HepG2 (cell line): Measurements from ENCODE around the gene DIS3L2. TPM values are rescaled to one million over a fixed set of nuclear protein-coding genes. Genes with fewer than 3 reads are reported as not detected.

Experiments used
- BRCA1 ChIP-seq: sonication (generic); formaldehyde crosslinking; IDR thresholded peaks from 2 replicates; pipeline ENCODE4 v1.4.0; 2020; ENCODE audit warnings: missing genetic modification reagents
- NKX3-1 ChIP-seq: sonication (generic); formaldehyde crosslinking; IDR thresholded peaks from 2 replicates; pipeline ENCODE4 v1.5.0; 2020; ENCODE audit warnings: missing genetic modification reagents
- ZNF296 ChIP-seq: sonication (generic); formaldehyde crosslinking; conservative IDR thresholded peaks from 2 replicates; pipeline ENCODE4 v1.5.0; 2020; ENCODE audit warnings: mild to moderate bottlenecking, missing genetic modification reagents
- ZNF850 ChIP-seq: sonication (generic); formaldehyde crosslinking; conservative IDR thresholded peaks from 2 replicates; pipeline ENCODE4 v1.9.0; 2021; ENCODE audit warnings: mild to moderate bottlenecking, missing genetic modification reagents
- polyA plus RNA-seq, 8 experiments: library from polyadenylated mRNA; depleted of rRNA in 3 of 8; stranded (reverse) in 7 of 8; unstranded in 1 of 8; fragments of >200 nt; fragmentation: Illumina TruSeq in 4 of 8; extraction: Trizol in 4 of 8; gene quantifications; 2 replicates each; pipeline versions ENCODE4 v1.2.1 to v1.2.3, GENCODE V29; 2011 to 2016; ENCODE audit warnings: low read depth in 4 of 8, missing spikeins in 1 of 8, mixed read lengths in 1 of 8; ENCODE audit not compliant: insufficient read depth in 1 of 8
- total RNA-seq, 5 experiments: library from RNA; depleted of rRNA; stranded (reverse); fragments of >200 nt; fragmentation: Illumina TruSeq; extraction: Trizol; gene quantifications; 2 replicates each; pipeline ENCODE4 v1.2.3, GENCODE V29; 2016; ENCODE audit warnings: low read depth in 1 of 5
- TF ChIP-seq, protein P1 (sequence below): sonication (generic); formaldehyde crosslinking; IDR thresholded peaks from one replicate; pipeline ENCODE4 v1.5.1; 2020; ENCODE audit warnings: mild to moderate bottlenecking, missing genetic modification reagents; ENCODE audit errors: not compliant biosample characterization
- TF ChIP-seq, protein P2 (sequence below): IDR thresholded peaks from 2 replicates; pipeline ENCODE4 v1.6.1; 2016; ENCODE audit warnings: low read depth, missing genetic modification reagents, missing compliant biosample characterization

DIS3L2 gene
- total and polyA plus RNA-seq, 2 of the 13 experiments (the other 11 are each of a cell fraction or from before 2014, with no cell fraction given): 7.0 to 23.9 TPM

DNA sequence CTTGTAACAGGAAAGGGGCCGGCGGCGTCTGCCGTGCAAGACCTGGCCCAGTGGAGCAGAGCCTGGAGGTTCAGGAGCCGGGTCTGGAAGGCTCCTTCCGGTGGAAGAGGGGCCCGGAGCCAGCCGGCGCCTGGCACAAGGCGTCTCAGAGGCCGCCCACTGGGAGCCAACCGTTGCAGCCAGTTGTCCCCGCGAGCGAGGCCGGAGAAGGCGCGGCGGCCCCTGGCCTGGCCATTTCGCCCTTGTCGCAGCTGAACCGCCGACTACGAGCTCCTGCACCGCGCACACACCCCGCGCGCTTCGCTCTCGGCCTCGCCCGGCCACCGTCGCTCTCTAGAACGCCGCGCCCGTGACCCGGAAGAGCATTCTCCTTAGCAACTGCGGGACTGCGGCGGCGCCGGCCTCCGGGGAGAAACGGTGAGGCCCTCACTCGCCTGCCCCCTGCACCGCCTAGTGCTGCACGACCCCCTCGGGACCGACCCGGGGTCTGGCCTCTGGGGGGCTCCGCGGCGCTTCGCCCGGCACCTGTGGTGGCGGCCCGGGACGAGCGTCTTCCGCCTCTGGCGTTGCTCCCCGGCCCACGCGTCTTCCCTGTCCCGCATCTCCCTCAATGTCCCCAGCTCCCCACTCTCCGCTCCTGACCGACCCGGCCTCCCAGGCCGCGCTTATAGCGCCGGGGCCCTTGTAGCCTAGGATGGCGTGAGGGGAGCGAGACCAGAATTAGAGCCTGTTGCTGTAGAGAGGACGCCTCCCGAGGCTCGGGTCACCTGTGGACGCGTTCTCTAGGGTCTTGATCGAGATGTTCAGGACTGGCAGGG, at the start of gene DIS3L2 (continued):
- TF ChIP-seq, protein P1, sequence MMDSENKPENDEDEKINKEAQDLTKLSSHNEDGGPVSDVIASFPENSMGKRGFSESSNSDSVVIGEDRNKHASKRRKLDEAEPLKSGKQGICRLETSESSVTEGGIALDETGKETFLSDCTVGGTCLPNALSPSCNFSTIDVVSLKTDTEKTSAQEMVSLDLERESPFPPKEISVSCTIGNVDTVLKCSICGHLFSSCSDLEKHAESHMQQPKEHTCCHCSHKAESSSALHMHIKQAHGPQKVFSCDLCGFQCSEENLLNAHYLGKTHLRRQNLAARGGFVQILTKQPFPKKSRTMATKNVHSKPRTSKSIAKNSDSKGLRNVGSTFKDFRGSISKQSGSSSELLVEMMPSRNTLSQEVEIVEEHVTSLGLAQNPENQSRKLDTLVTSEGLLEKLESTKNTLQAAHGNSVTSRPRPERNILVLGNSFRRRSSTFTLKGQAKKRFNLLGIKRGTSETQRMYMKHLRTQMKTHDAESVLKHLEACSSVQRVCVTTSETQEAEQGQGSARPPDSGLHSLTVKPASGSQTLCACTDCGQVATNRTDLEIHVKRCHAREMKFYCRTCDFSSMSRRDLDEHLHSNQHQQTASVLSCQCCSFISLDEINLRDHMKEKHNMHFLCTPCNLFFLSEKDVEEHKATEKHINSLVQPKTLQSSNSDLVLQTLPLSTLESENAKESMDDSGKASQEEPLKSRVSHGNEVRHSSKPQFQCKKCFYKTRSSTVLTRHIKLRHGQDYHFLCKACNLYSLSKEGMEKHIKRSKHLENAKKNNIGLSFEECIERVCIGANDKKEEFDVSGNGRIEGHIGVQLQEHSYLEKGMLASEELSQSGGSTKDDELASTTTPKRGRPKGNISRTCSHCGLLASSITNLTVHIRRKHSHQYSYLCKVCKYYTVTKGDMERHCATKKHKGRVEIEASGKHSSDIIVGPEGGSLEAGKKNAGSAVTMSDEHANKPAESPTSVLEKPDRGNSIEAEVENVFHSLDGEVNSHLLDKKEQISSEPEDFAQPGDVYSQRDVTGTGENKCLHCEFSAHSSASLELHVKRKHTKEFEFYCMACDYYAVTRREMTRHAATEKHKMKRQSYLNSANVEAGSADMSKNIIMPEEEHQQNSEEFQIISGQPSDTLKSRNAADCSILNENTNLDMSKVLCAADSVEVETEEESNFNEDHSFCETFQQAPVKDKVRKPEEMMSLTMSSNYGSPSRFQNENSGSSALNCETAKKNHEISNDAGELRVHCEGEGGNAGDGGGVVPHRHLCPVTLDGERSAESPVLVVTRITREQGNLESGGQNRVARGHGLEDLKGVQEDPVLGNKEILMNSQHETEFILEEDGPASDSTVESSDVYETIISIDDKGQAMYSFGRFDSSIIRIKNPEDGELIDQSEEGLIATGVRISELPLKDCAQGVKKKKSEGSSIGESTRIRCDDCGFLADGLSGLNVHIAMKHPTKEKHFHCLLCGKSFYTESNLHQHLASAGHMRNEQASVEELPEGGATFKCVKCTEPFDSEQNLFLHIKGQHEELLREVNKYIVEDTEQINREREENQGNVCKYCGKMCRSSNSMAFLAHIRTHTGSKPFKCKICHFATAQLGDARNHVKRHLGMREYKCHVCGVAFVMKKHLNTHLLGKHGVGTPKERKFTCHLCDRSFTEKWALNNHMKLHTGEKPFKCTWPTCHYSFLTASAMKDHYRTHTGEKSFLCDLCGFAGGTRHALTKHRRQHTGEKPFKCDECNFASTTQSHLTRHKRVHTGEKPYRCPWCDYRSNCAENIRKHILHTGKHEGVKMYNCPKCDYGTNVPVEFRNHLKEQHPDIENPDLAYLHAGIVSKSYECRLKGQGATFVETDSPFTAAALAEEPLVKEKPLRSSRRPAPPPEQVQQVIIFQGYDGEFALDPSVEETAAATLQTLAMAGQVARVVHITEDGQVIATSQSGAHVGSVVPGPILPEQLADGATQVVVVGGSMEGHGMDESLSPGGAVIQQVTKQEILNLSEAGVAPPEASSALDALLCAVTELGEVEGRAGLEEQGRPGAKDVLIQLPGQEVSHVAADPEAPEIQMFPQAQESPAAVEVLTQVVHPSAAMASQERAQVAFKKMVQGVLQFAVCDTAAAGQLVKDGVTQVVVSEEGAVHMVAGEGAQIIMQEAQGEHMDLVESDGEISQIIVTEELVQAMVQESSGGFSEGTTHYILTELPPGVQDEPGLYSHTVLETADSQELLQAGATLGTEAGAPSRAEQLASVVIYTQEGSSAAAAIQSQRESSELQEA (CRISPR knock-in tag): peak; percentile 90
- TF ChIP-seq ZNF850 (no peak), ZNF296 (no peak; the same call in 1 of the 2 replicates), BRCA1 (CRISPR knock-in tag) (peak; percentile 88; the same call in 1 of the 2 replicates), NKX3-1 (peak; percentile 97)
- TF ChIP-seq, protein P2, sequence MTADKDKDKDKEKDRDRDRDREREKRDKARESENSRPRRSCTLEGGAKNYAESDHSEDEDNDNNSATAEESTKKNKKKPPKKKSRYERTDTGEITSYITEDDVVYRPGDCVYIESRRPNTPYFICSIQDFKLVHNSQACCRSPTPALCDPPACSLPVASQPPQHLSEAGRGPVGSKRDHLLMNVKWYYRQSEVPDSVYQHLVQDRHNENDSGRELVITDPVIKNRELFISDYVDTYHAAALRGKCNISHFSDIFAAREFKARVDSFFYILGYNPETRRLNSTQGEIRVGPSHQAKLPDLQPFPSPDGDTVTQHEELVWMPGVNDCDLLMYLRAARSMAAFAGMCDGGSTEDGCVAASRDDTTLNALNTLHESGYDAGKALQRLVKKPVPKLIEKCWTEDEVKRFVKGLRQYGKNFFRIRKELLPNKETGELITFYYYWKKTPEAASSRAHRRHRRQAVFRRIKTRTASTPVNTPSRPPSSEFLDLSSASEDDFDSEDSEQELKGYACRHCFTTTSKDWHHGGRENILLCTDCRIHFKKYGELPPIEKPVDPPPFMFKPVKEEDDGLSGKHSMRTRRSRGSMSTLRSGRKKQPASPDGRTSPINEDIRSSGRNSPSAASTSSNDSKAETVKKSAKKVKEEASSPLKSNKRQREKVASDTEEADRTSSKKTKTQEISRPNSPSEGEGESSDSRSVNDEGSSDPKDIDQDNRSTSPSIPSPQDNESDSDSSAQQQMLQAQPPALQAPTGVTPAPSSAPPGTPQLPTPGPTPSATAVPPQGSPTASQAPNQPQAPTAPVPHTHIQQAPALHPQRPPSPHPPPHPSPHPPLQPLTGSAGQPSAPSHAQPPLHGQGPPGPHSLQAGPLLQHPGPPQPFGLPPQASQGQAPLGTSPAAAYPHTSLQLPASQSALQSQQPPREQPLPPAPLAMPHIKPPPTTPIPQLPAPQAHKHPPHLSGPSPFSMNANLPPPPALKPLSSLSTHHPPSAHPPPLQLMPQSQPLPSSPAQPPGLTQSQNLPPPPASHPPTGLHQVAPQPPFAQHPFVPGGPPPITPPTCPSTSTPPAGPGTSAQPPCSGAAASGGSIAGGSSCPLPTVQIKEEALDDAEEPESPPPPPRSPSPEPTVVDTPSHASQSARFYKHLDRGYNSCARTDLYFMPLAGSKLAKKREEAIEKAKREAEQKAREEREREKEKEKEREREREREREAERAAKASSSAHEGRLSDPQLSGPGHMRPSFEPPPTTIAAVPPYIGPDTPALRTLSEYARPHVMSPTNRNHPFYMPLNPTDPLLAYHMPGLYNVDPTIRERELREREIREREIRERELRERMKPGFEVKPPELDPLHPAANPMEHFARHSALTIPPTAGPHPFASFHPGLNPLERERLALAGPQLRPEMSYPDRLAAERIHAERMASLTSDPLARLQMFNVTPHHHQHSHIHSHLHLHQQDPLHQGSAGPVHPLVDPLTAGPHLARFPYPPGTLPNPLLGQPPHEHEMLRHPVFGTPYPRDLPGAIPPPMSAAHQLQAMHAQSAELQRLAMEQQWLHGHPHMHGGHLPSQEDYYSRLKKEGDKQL: no peak; the same call in 1 of the 2 replicates
- TF ChIP-seq, all 625 proteins: peak for 417
